ENCODE measurements around the gene PAGE2. TPM values are rescaled to one million over a fixed set of nuclear protein-coding genes. Genes with fewer than 3 reads are reported as not detected.
"Not testable (repeated sequence)": the region's sequence is repeated elsewhere in the genome, so short reads cannot be mapped to it uniquely, and the experiment has no call there.

The PAGE2 gene
- polyA plus RNA-seq, 4 donors: not detected

GRCh38 chrX:55074851-55075467 lies 13.9 kb upstream of the PAGE2 start, which contains the start of gene PAGE2B:
PAGE2B (plus strand) TSS chrX:55075030; CDS start chrX:55076042, 1,012 bp downstream.
- no peaks in the 10 kb centered on the region for H3K9me3 ChIP-seq (ENCODE audit: control insufficient read depth in 2 of 2, insufficient read depth in 1 of 2, low read depth in 1 of 2, low read length in 1 of 2)
- H3K4me3 ChIP-seq (ENCODE audit: low read depth in 1 of 3, low read length in 3 of 3): no peak within 1 kb of the TSS
- whole genome bisulfite sequencing, 3 donors: 92 to 96% (median 92%) methylated on average over 24 to 36 of the region's 36 CpGs
- no peak within 1 kb of the TSS for H3K27ac ChIP-seq (ENCODE audit: low read depth in 1 of 3, low read length in 2 of 3)
- no peaks in the 10 kb centered on the region for H3K36me3 ChIP-seq (ENCODE audit: control insufficient read depth in 3 of 3, insufficient read depth in 2 of 3, low read depth in 1 of 3, low read length in 3 of 3)
- no peaks in the 10 kb centered on the region for H3K4me1 ChIP-seq (ENCODE audit: control insufficient read depth in 3 of 3, insufficient read depth in 2 of 3, low read depth in 1 of 3, low read length in 2 of 3)
- FAIRE-seq: no peak
- H3K27me3 ChIP-seq (ENCODE audit: control insufficient read depth in 3 of 3, insufficient read depth in 3 of 3, low read length in 3 of 3): no peaks in the 10 kb centered on the region
- no peak for DNase-seq

- DNase-seq (no peak), FAIRE-seq (no peak)
- 45 to 62% (median 50%) methylated on average over 2 of the region's 2 CpGs for WGBS, 3 donors
- Histone ChIP-seq H3K9me3 (ENCODE audit: control insufficient read depth in 2 of 2, insufficient read depth in 1 of 2, low read depth in 1 of 2, low read length in 1 of 2) (no peaks in the 10 kb centered on the region), H3K27me3 (ENCODE audit: control insufficient read depth in 3 of 3, insufficient read depth in 3 of 3, low read length in 3 of 3) (no peaks in the 10 kb centered on the region), H3K27ac (ENCODE audit: low read depth in 1 of 3, low read length in 2 of 3) (no peak overlapping the region), H3K4me3 (ENCODE audit: low read depth in 1 of 3, low read length in 3 of 3) (no peak overlapping the region), H3K4me1 (ENCODE audit: control insufficient read depth in 3 of 3, insufficient read depth in 2 of 3, low read depth in 1 of 3, low read length in 2 of 3) (no peaks in the 10 kb centered on the region), H3K36me3 (ENCODE audit: control insufficient read depth in 3 of 3, insufficient read depth in 2 of 3, low read depth in 1 of 3, low read length in 3 of 3) (no peaks in the 10 kb centered on the region)
Observed at GRCh38 chrX:55098691-55099090, 9.9 kb downstream of the PAGE2 start.

GRCh38 chrX:55099162-55099561 lies 10.3 kb downstream of the PAGE2 start:
- Histone ChIP-seq H3K4me1 (ENCODE audit: control insufficient read depth in 3 of 3, insufficient read depth in 2 of 3, low read depth in 1 of 3, low read length in 2 of 3) (no peaks in the 10 kb centered on the region), H3K27me3 (ENCODE audit: control insufficient read depth in 3 of 3, insufficient read depth in 3 of 3, low read length in 3 of 3) (no peaks in the 10 kb centered on the region), H3K4me3 (ENCODE audit: low read depth in 1 of 3, low read length in 3 of 3) (no peak overlapping the region), H3K9me3 (ENCODE audit: control insufficient read depth in 2 of 2, insufficient read depth in 1 of 2, low read depth in 1 of 2, low read length in 1 of 2) (no peaks in the 10 kb centered on the region), H3K36me3 (ENCODE audit: control insufficient read depth in 3 of 3, insufficient read depth in 2 of 3, low read depth in 1 of 3, low read length in 3 of 3) (no peaks in the 10 kb centered on the region), H3K27ac (ENCODE audit: low read depth in 1 of 3, low read length in 2 of 3) (no peak overlapping the region)
- WGBS, 3 donors: 35 to 61% (median 50%) methylated on average over 1 of the region's 1 CpG
- FAIRE-seq: no peak
- no peak for DNase-seq

- Histone ChIP-seq H3K4me1 (ENCODE audit: control insufficient read depth in 3 of 3, insufficient read depth in 2 of 3, low read depth in 1 of 3, low read length in 2 of 3) (no peaks in the 10 kb centered on the region), H3K27ac (ENCODE audit: low read depth in 1 of 3, low read length in 2 of 3) (no peak overlapping the region), H3K27me3 (ENCODE audit: control insufficient read depth in 3 of 3, insufficient read depth in 3 of 3, low read length in 3 of 3) (no peaks in the 10 kb centered on the region), H3K9me3 (ENCODE audit: control insufficient read depth in 2 of 2, insufficient read depth in 1 of 2, low read depth in 1 of 2, low read length in 1 of 2) (no peaks in the 10 kb centered on the region), H3K36me3 (ENCODE audit: control insufficient read depth in 3 of 3, insufficient read depth in 2 of 3, low read depth in 1 of 3, low read length in 3 of 3) (no peaks in the 10 kb centered on the region), H3K4me3 (ENCODE audit: low read depth in 1 of 3, low read length in 3 of 3) (no peak overlapping the region)
- FAIRE-seq (no peak), DNase-seq (no peak)
- WGBS, 3 donors: 66 to 77% (median 74%) methylated on average over 3 of the region's 3 CpGs
Observed at GRCh38 chrX:55102754-55103153, 13.9 kb downstream of the PAGE2 start.

GRCh38 chrX:55107262-55107661 lies 18.4 kb downstream of the PAGE2 start:
- no peak for FAIRE-seq
- Histone ChIP-seq H3K36me3 (ENCODE audit: control insufficient read depth in 3 of 3, insufficient read depth in 2 of 3, low read depth in 1 of 3, low read length in 3 of 3) (no peaks in the 10 kb centered on the region), H3K4me1 (ENCODE audit: control insufficient read depth in 3 of 3, insufficient read depth in 2 of 3, low read depth in 1 of 3, low read length in 2 of 3) (no peaks in the 10 kb centered on the region), H3K4me3 (ENCODE audit: low read depth in 1 of 3, low read length in 3 of 3) (no peak overlapping the region), H3K27me3 (ENCODE audit: control insufficient read depth in 3 of 3, insufficient read depth in 3 of 3, low read length in 3 of 3) (no peaks in the 10 kb centered on the region), H3K27ac (ENCODE audit: low read depth in 1 of 3, low read length in 2 of 3) (no peak overlapping the region), H3K9me3 (ENCODE audit: control insufficient read depth in 2 of 2, insufficient read depth in 1 of 2, low read depth in 1 of 2, low read length in 1 of 2) (no peaks in the 10 kb centered on the region)
- DNase-seq: no peak

- Histone ChIP-seq H3K9me3 (ENCODE audit: control insufficient read depth in 2 of 2, insufficient read depth in 1 of 2, low read depth in 1 of 2, low read length in 1 of 2) (no peaks in the 10 kb centered on the region), H3K4me3 (ENCODE audit: low read depth in 1 of 3, low read length in 3 of 3) (no peak overlapping the region), H3K27me3 (ENCODE audit: control insufficient read depth in 3 of 3, insufficient read depth in 3 of 3, low read length in 3 of 3) (no peaks in the 10 kb centered on the region), H3K4me1 (ENCODE audit: control insufficient read depth in 3 of 3, insufficient read depth in 2 of 3, low read depth in 1 of 3, low read length in 2 of 3) (no peaks in the 10 kb centered on the region), H3K36me3 (ENCODE audit: control insufficient read depth in 3 of 3, insufficient read depth in 2 of 3, low read depth in 1 of 3, low read length in 3 of 3) (no peaks in the 10 kb centered on the region), H3K27ac (ENCODE audit: low read depth in 1 of 3, low read length in 2 of 3) (no peak overlapping the region)
- no peak for FAIRE-seq
- WGBS, 3 donors: 11 to 44% (median 34%) methylated on average over 2 of the region's 2 CpGs
- peak in 1 of 2 donors; percentile 20 for DNase-seq
Observed at GRCh38 chrX:55107911-55108310, 19.1 kb downstream of the PAGE2 start.

- Histone ChIP-seq H3K27ac (ENCODE audit: low read depth in 1 of 3, low read length in 2 of 3) (no peak overlapping the region), H3K4me3 (ENCODE audit: low read depth in 1 of 3, low read length in 3 of 3) (no peak overlapping the region), H3K36me3 (ENCODE audit: control insufficient read depth in 3 of 3, insufficient read depth in 2 of 3, low read depth in 1 of 3, low read length in 3 of 3) (no peaks in the 10 kb centered on the region), H3K4me1 (ENCODE audit: control insufficient read depth in 3 of 3, insufficient read depth in 2 of 3, low read depth in 1 of 3, low read length in 2 of 3) (no peaks in the 10 kb centered on the region), H3K9me3 (ENCODE audit: control insufficient read depth in 2 of 2, insufficient read depth in 1 of 2, low read depth in 1 of 2, low read length in 1 of 2) (no peaks in the 10 kb centered on the region), H3K27me3 (ENCODE audit: control insufficient read depth in 3 of 3, insufficient read depth in 3 of 3, low read length in 3 of 3) (no peaks in the 10 kb centered on the region)
- DNase-seq: no peak
- WGBS, 3 donors: 64 to 78% (median 74%) methylated on average over 5 to 7 of the region's 7 CpGs
- no peak for FAIRE-seq
Observed at GRCh38 chrX:55109306-55109705, 20.5 kb downstream of the PAGE2 start.

- Histone ChIP-seq H3K4me3 (ENCODE audit: low read depth in 1 of 3, low read length in 3 of 3) (no peak overlapping the region), H3K27ac (ENCODE audit: low read depth in 1 of 3, low read length in 2 of 3) (no peak overlapping the region), H3K36me3 (ENCODE audit: control insufficient read depth in 3 of 3, insufficient read depth in 2 of 3, low read depth in 1 of 3, low read length in 3 of 3) (no peaks in the 10 kb centered on the region), H3K27me3 (ENCODE audit: control insufficient read depth in 3 of 3, insufficient read depth in 3 of 3, low read length in 3 of 3) (no peaks in the 10 kb centered on the region), H3K4me1 (ENCODE audit: control insufficient read depth in 3 of 3, insufficient read depth in 2 of 3, low read depth in 1 of 3, low read length in 2 of 3) (no peaks in the 10 kb centered on the region), H3K9me3 (ENCODE audit: control insufficient read depth in 2 of 2, insufficient read depth in 1 of 2, low read depth in 1 of 2, low read length in 1 of 2) (no peaks in the 10 kb centered on the region)
- FAIRE-seq (no peak), DNase-seq (peak; percentile 23 to 39)
- WGBS, 3 donors: 19 to 52% (median 46%) methylated on average over 8 of the region's 8 CpGs
Observed at GRCh38 chrX:55111578-55112254, 22.9 kb downstream of the PAGE2 start.

- WGBS, 3 donors: 38 to 50% (median 44%) methylated on average over 7 of the region's 7 CpGs
- not testable (repeated sequence) for H3K36me3 ChIP-seq (ENCODE audit: control insufficient read depth in 3 of 3, insufficient read depth in 2 of 3, low read depth in 1 of 3, low read length in 3 of 3); H3K9me3 ChIP-seq (ENCODE audit: control insufficient read depth in 2 of 2, insufficient read depth in 1 of 2, low read depth in 1 of 2, low read length in 1 of 2); H3K4me1 ChIP-seq (ENCODE audit: control insufficient read depth in 3 of 3, insufficient read depth in 2 of 3, low read depth in 1 of 3, low read length in 2 of 3); H3K27ac ChIP-seq (ENCODE audit: low read depth in 1 of 3, low read length in 2 of 3); H3K4me3 ChIP-seq (ENCODE audit: low read depth in 1 of 3, low read length in 3 of 3); DNase-seq; H3K27me3 ChIP-seq (ENCODE audit: control insufficient read depth in 3 of 3, insufficient read depth in 3 of 3, low read length in 3 of 3); FAIRE-seq
Observed at GRCh38 chrX:55116589-55116988, 27.8 kb downstream of the PAGE2 start.

Measured in small intestine (tissue), 7 donors.